G401.6 (cell line): ENCODE measurements around the gene IFIH1.
A peak's percentile ranks its signal among the peaks of the same experiment; 100 is the strongest.

ENCODE experiments used
- FAIRE-seq: peaks from 2 replicates; lab custom pipeline; 2012; peaks lifted over from hg19 to GRCh38; lab: Jason Lieb, UNC

The IFIH1 gene

DNA sequence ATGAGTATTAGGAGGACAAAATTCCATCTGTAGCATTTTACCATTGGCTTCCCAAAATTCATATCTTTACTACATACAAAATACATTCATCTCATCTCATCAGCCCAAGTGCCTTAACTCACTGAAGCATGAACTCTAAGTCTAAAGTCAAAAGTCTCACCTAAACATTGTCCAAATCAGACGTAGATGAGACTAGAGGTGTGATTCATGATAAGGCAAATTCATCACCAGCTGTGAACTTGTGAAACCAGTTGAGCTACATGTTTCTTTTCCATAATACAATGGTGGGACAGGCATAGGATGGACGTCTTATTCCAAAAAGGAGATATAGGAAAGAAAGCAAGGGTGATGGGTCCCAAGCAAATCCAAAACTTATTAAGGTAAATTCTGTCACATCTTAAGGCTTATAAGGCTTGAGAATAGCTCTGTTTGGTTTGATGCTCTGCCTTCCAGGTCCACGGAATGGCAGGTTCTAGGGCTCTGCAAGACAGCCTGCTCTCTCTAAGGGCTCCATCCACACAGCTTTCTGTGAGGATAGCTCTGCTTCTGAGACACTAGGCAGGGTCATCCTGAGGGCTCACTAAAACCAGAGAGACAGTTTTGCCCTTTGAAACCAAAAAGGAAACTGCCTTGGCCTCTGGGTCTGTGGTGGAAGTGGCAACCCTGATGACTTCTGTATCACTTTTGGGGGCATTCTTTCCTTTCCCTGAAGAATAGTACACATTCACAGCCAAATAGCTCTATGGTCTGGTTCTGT, 9.6 kb downstream of the IFIH1 start:
- FAIRE-seq, result no peak

DNA sequence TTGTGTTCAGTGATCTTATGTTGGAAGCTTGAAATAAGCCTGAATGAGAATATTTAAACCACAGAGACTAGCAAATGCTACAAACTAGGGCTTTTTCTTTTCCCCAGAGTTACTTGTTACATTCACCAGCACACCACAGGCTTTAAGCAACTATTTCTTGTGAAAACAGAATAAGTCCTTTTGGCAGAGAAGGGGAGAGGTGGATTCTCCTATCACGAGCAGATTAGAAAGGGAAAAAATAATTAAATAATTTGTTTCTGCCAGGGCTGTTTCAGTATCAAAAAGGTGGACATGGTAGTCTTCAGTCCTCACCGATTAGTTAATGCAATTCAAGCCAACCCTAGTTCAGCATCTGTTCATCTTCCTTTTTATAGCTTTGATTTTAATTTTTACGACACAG, 12.6 kb downstream of the IFIH1 start:
- no peak for FAIRE-seq

DNA sequence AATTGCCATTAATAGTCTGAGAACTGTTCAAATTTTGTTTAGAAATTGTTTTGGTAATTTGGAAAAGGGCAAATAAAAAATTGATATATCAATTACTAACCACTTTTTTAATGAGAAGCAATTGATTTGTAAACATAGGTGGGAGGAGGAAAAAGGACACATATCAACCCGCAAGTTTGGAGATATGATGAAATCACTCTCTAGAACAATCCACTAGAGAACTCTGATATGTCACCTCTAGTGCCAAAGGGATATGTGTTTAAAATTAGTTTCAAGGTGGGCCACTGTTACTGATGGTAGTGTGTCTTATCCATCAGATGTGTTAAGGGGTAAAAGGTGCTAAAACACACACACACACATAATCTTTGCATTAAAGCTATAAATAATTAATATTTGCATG, 16.6 kb downstream of the IFIH1 start:
- no peak for FAIRE-seq

DNA sequence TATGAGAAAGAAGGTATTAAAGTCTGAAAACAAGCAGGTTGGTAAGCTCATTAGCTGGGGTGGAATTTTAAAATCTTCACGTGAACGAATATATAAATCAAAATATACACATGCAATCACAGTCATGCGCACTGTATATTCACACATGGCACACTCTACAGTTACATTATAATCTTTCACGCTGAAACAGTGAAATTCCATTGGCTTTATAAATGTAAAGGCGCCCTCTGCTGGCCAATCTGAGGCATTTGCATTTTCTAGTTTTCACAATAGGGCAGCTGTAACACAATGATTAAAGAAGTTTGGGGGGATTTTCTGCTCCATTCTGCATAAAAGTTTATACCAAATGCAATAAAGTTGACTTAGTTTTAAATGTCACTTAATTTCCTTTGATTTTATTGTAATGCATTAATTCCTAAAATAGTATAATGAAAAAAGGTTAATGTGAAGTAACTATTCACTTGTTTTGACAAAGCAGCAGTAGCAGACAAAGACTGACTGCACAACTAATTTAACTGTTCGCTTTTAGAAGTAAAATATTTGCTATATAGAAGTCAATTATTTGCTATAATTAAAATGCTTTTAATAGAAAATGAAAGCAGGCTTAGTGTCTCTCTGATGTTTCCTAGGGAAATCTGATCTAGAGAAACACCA, 17.2 kb downstream of the IFIH1 start:
- peak; percentile 90 for FAIRE-seq

DNA sequence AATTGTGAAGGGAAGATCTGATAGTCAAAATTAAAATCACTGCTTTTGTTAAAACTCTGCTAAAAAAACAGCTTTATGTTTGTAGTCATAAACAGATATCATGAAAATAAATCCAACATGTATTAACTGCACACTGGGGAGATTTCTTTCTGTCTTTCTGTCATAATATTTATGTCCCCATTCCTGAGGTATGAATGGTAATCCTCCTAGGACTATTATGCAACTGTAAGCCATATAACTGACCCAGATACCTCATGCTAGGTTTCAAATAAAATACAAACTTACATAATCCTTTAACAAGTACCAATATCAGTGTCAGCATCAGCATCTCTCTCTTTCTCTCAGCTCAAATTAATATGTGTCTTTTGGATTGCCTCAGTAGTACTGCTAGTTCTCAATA, 18.2 kb downstream of the IFIH1 start:
- no peak for FAIRE-seq

DNA sequence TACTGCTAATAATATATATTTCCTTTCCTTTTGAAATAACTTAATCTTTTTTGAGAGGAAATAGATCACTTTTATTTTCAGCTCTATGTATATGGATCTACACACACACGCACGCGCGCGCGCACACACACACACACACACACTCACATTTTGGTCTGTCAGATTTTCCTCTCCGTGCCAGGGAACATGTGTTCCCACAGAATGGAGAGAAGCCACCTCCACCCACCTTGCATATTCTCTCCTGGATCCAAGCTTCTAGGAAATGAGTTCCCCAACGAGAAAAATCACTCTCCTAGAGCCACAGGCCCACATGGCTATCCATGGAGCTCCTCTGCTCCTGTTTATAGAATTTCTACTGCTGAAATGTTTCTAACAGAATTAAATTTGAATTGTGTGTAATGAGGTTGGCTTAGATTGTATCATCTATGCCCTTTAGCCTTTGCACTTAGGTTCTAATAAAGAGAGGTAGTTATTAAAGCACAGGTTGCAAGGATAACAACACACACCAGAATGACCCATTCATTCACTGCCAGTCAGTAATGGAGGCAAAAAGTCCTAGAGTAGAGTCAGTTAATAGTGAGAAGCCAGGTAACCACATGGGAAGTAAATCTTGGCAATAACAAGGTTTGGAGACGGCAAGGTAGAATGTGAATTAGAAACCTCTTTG, 19.7 kb downstream of the IFIH1 start:
- FAIRE-seq, result no peak

DNA sequence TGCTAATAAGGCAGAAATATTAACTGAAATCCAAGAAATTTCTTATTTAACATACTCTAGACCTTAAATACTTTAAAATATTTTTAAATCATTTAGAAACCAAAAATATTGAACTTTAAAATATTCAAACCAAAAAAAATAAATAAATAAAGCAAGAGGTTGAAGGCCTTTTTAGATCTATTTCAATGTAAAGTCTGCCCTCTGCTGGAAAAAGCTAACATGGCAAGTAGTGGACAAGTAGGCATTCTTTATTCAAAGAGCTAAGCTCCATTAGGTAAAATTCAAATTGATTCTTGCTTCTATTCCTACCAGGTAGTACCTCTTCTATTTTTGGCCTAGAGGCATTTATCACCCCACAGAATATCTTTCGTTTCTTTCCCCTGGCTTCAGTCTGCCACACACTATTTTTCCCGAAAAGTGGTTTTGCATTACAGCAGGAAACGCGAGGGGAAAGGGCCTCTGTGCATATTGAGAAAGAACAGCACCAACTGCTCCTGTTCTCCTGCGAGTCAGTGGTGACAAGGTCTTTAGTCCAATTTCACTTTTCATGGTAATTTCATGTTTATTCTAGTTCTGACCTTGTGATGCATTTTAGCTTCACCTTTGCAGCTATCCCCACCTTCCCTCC, 20.4 kb downstream of the IFIH1 start:
- peak; percentile 97 for FAIRE-seq

DNA sequence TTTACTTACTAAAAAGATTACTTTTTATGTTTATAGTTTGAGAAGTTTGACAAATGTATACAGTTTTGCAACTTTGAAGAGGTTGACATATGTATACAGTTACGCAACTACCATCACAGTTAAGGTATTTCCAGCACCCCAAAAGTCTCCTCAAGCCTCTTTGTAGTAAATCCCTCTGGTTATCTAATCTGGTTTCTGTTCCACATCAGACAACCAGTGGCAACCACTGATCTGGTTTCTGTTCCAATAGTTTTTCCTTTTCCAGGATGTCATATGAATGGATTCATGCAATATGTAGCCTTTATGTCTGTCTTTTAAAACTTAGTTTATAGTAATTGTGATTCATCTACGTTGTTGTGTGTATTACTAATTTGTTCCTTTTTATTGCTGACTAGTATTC, 23.5 kb downstream of the IFIH1 start:
- no peak for FAIRE-seq

DNA sequence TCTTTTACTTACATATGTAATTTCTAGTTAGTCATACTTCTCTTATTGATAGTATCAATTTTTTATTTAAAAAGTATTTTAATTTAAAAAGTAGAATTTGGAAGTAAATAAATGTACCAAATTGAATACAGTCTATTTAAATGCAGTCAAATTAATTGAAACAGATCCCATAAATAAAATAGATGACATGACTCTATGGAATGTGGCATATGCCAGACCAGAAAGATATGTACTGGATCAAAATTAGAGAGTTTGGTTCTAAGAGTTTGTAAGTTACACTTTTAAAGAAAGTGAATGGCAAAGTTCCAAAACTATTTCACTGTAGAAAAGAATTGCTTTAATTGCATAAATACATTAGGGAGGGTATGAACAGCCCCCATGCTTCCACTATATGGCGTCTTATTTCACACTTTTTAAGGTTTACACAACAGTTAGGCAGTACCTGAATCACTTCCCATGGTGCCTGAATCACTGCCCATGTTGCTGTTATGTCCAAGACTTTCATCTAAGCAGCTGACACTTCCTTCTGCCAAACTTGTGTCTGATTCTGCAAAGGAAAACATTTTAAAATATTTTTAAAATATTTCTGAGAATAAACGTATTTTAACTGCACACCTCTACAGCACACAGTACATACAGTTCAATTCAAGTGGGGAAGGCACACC, 25.2 kb downstream of the IFIH1 start:
- FAIRE-seq, result no peak

DNA sequence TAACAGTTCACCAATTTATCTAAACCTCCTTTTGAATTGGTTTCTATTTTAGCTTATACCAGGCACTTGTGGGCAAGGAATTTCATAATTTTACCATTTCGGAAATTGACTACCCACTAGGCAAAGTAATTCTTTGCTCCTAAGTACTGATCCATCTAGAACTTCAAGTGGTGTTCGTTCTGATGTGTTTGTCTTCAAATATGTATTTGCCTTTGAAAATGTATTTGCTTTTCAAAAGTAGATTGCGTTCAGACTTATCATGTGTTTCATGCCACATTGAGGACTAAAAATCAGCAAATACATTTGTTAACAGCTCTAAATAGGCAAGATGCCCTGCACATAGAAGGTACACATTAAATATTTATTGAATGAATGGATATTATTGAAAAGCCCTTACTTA, 26.7 kb downstream of the IFIH1 start:
- FAIRE-seq, result no peak

DNA sequence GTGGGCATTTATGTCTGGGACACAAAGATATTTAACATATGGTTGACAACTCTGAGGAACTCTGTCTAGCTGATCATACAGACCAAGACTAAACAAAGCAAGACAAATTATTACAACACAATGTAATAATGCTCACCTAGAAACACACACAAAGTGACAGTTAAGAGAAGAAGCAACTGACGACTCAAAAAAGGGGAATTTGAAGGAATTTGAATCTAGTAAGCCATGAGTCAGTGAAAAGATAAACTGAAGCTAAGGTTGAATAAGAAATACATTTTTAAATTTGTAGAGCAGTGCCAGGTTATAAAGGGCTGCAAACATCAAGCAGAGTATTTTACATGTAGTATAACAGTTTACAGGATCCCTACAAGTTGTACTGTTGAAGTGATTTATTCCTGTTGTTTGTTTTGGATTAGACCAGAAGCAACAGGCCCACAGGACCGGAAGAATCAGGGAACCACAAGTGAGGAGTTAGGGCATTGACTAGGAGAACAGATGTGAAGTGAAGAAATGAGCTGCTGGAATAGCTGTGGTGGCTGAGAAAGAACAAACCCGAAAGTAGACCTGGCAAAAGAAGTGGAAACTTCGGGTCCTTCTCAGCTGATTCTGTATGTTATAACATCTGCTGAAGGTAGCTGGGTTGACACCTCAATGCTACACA, 35.6 kb downstream of the IFIH1 start:
- no peak for FAIRE-seq

DNA sequence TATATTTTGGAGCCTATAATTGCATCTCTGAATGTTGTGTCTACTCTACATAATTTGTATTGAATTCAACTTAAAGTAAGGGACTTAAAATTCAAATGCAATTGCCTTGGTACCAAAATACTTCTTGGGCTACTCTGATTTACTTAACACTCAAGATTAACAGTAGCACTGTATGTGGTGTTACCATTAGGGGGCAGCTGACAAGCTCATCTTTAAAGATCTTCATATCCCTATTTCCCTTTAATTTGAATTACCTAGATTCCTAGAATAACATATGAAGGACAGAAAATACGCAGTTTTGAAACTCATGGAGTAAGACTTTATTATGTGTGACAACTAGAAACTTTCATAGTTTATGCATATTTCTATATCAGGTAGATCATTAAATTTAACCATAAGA, 37.8 kb downstream of the IFIH1 start:
- no peak for FAIRE-seq

DNA sequence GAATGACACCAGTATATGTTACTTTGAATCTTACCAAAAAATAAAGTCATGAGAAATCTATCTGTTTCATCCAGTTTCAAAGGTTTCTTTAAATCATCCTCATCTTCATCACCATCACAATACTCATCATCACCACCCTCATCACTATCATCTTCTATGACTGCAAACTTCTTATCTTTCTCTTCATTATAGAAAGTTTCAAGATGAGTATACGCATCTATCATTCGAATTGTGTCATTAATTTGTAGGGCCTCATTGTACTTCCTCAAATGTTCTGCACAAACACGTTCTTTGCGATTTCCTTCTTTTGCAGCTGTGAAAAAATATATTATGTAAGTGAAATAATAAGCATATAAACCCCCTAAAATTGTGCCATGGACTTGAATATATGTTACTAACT, 41.1 kb downstream of the IFIH1 start:
- no peak for FAIRE-seq

DNA sequence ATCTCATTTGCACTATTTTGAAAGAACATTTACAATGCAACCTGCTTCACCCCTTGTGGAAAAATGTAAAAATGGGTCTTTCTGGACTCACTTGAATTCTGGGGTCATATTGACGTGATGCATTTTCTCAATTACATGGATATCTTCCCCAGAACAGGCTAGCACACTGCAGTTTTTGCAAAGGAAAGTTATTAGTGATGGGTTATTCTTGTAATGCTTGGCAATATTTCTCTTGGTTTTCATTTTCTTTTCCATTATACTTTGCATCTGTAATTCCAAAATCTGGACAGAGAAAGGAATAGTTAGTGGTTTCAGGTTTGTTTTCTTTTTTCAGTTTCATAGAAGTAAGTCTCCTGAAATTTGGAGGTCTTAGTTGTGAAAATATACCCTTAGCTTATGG, 50.5 kb downstream of the IFIH1 start:
- no peak for FAIRE-seq

DNA sequence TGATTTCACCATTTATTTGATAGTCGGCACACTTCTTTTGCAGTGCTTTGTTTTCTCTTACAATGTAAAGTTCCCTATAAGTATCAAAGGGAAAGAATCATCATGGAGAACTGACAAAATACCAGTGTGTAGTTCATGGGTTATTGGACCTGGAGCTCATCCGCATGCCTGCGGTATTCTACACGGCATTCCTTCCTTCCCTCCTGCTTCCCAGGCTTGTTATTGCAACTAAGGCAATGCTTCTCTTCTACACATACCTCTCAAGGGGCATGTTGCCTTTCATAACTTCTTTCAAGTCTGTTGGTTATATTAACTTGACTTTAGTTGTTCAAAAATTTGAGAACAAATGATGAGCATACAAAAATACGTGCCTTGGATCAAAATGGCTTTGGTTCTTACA, 51.0 kb downstream of the IFIH1 start:
- no peak for FAIRE-seq

DNA sequence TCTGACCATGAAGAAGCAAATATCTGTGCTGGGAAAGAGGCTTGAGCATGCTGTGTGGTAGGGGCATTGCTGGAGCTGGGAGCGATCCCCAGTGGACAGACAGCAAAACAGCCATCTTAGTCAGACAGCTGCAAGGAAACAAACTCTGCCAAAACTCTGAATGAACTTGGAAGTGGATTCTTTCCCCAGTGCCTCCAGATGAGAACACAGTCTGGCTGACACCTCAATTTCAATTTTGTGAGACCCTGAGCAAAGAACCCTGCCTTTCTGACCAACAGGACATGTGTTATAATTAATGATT, 52.1 kb downstream of the IFIH1 start:
- FAIRE-seq, result no peak

DNA sequence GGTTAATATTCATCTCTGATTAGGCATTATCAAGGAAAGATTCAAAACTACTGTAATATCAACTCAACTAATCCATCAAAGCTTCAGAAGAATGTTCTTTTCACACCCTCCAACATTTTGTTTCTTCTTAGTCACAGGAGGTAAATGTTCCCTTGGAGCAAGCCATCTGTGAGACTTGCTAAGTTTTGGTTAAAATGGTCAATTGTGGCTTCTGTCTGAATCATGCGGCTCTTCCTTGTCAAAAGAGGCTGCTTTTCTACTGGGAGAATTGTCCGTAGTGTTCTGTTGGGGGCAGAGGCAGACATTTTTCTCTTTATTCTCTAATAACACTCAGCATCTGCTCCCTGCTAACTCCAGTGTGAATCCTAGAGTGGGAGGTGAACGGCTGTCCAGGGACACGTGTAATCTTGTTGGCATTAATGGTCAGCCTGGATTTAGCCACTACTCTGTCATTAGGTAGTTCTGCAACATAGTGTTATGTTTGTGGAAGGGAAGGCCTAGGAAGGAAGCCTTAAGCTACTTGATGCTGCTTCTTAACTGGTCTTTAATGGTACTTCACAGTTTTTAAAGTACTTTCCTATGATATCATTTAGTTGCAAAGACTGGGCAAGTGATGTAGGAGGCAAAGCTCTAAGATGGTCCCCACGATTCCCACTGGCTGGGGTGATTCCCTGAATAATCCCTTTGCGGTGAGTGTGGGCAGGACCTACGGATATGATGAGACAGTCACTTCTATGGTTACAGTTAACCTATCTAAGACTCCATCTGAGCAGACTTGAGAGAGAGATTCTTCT, 52.6 kb downstream of the IFIH1 start:
- FAIRE-seq, result no peak

DNA sequence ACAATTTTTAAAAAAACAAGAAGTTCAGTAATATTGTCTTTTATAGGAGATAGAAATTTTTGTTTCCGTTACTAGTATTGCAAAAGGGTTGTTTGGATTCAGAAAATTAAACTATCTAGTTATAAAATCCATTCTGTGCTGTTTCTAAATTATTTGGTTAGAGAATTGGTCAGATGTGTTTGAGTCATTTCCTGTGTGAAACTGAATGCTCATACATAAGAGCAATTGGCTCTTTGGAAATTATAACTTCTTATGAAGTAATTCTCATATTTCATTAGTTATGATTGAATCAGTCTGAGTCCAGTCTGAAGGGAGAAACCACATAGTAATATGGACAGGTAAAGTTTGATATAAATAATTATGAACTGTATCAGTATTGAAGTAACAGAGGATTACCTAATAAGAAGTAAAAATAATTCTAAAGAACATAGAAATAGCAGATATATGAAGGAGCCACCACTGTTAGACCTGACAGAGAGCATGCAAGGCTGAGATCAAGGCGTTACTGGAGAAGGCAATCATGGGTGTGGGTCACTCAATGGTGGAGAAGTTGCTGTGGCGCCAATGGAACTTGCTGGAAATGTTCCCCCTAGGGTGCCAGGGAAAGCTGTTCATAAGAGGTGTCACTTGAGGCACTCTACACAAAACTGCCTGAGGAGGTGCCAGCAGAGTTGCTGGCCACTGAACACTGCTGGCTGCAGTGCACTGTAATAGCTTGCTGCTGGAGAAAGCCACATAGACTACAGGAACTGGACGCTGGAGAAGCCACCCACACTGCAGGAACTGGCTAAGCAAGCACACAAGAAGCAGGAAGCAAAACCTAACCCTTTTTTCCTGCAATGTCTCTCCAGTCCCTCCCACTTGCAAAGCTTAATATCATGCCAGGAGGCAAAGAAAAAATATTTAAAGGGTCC, 57.2 kb downstream of the IFIH1 start:
- FAIRE-seq, result no peak

DNA sequence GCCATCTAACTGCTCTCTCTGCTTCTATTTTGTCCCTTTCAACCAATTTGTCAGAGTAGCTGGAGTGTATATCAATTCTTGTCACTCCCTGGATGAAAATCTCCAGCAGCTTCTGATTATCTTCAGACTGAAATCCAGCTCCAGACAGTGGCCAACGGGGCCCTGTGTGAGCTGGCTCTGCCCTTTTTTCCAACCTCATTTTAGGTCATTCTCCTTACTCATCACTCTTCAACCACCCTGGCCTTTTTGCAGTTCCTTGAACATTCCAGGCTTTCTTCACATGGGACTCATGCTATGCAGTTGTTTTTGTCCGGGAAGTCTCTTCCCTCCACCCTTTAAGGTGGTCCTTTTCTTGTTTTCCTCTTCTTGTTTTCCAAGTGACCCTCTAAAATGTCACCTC, 59.8 kb downstream of the IFIH1 start:
- FAIRE-seq, result no peak

DNA sequence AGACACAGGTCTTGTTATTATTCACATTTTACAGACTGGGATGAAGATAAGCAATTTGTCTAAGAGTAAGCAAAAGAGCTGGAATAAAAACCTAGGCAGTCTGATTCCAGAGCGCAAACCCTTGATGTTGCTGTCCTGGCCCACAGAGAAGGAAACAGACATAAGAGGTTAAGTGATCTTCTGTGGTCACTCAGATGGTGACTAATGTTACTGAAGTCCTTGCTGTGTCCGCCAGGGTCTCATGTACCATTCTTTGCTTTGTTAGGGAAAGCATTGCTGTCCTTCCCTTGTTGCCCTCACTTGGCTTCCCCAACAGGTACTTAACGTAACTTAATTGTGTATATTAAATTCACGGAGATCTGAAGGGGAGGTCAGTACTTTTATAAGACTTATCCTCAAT, 60.3 kb downstream of the IFIH1 start:
- FAIRE-seq, result no peak
